ENCODE measurements around the gene ZNF768.
A peak's percentile ranks its signal among the peaks of the same experiment; 100 is the strongest.

Gene ZNF768

DNA sequence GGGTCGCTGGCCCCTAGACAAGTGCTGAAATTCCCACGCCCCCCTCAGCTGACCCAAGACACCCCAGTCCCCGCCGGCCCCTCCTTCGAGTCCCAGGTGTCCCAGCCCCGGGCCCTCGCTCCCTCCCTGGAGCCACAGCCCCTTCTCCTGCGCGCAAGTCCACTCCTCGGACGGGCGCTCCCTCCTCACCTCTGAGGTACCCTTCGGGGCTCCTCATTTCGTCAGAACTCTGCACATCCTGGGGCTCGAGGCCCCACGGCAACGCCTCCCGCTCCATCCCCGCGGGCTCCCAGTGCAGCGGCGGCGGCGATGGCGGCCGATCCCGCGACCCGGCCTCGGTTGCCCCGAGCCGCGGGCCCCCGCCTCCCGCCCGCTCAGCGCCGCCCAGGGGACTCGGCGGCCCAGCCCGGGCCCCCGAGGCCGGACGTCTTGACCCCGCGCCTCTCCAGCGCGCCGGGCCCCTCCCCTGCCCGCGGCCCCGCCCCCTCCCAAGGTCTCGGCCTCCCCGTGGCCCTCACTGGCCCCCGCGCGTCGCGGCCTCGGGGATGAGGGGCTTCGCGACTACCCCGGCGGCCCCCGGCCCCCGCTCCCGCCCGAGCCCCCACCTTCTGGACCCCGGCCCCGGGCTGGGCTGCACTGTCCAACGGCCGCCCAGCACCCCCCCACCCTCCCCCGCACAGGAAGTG, at the start of gene ZNF768:
TSS of gene ZNF768 (minus strand) at position 430 of the 686 bp plus-strand sequence. CDS start at position 277, 153 bp downstream.
- DNase-seq (ENCODE audit: low read depth in 1 of 2, low spot score in 1 of 2) = no peak

GRCh38 chr16:30574678-30575077, 48.3 kb upstream of the ZNF768 start:
- DNase-seq (ENCODE audit: low read depth in 1 of 2, low spot score in 1 of 2) = no peak

GRCh38 chr16:30571445-30572322, 45.3 kb upstream of the ZNF768 start, which contains the start of gene ZNF688:
ZNF688 (minus strand) TSS chr16:30571714; CDS start chr16:30571629, 85 bp downstream.
- DNase-seq (ENCODE audit: low read depth in 1 of 2, low spot score in 1 of 2) = peak; percentile 72 to 95

DNA sequence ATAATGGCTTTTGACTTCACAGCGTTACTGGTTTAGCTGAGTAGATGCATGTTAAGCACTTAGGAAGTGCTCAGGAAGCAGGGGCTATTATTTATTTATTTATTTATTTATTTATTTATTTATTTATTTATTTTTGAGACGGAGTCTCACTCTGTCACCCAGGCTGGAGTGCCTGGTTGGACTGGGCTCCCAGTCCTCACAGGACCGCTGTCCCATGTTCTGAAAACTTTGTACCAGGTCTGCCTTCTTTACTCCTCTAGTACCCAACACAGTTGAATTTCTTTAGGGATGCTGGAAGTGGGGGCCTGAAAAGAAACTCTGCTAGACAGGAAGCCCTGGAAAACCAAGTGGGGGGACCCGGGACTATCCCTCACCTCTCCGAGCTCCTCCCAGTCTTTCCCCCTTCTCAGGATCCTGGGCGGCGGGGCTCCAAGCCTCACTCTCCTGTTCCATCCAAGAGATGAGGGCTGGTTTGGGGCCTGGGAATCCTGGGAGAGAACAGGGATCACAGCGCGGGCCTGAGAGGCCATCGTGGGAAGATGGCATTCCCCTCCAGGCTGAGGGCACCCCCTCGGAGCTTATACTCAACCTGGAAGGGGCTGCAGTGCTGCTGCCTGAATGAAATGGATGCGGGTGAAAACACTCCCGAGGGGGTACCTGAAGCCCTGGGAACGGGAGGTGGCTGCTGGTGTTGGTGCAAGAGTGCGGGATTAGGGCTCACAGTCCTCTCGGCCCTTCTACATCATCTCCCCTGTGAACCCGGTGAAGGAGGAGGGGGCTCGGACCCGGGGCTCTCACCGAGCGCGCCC, 44.5 kb upstream of the ZNF768 start:
- DNase-seq (ENCODE audit: low read depth in 1 of 2, low spot score in 1 of 2) = no peak

- no peak for DNase-seq (ENCODE audit: low read depth in 1 of 2, low spot score in 1 of 2)
These were observed 43.6 kb upstream of the ZNF768 start for GRCh38 chr16:30569746-30570635.

DNA sequence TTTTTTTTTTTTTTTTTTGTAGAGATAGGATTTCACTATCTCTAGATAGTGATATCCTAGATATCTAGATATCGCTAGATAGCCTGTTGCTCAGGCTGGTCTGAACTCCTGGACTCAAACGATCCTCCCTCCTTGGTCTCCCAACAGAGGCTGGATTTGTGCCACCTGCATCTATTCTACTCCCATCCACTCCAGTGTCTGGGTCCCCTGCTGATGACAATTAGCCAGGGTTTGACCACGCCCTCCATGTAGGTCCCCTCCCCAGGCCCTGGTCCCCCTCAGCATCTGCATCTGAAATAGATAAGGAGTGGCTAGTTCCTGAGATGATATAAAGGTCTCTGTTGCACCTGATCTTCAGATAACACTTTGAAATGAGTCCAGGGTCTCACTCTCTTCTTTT, 42.9 kb upstream of the ZNF768 start:
- DNase-seq (ENCODE audit: low read depth in 1 of 2, low spot score in 1 of 2) = no peak

DNA sequence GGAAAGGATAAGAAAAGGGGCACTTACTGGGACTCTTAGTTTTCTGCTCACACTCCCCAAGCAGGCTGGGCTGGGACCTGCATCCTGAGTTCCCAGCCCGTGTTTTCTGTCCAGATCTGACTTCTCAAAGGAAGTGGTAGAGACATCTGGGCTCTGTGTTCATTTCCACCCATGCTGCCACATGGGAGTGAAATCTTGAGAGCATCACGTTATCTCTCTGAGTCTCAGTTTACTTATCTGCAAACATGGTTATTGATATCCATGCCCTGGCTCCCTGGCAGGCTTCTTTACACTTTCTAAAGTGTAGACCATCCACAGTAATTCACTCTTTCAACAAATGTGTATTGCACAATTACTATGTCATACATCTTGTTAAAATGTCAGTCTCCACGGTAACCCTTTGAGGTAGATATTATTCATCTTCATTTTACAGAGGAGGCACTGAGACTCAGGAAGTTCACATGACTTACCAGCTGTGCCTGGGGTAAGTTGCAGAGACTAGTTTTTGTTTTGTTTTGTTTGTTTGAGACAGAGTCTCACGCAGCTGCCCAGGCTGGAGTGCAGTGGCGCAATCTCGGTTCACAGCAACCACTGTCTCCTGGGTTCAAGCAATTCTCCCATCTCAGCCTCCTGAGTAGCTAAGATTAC, 41.7 kb upstream of the ZNF768 start:
- DNase-seq (ENCODE audit: low read depth in 1 of 2, low spot score in 1 of 2) = peak in 1 of 2 donors; percentile 42

DNA sequence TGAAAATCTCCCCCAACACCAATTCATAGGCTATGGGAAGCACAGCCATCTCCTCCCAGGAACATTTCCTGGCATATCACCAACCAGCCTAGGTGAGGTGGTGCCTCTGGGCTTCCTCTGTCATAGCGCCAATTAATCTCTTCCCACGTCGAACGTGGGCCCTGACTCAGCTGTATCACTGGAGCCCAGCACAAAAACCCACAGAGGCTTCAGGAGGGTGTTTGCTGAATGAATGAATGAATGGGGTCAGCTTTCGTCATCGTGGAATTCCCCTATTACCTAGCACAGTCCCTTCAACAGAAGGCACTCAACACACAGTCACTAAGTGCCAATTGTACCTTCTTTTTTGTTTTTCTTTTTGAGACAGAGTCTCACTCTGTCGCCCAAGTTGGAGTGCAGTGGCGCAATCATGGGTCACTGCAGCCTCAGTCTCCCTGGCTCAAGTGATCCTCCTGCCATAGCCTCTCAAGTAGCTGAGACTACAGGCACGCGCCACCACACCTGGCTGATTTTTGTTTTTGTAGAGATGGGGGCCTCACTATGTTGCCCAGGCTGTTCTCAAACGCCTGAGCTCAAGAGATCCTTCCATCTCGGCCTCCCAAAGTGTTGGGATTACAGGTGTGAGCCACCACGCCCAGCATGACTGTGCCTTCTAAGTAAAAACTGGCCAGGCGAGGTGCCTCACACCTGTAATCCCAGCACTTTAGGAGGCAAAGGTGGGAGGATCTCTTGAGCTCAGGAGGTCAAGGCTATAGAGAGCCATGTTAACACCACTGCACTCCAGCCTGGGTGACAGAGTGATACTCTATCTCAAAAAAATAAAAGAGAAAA, 41.0 kb upstream of the ZNF768 start:
- peak in 1 of 2 donors; percentile 66 for DNase-seq (ENCODE audit: low read depth in 1 of 2, low spot score in 1 of 2)

- DNase-seq (ENCODE audit: low read depth in 1 of 2, low spot score in 1 of 2) = no peak
These were observed 40.2 kb upstream of the ZNF768 start for GRCh38 chr16:30566531-30566930.

GRCh38 chr16:30565984-30566383, 39.6 kb upstream of the ZNF768 start:
- no peak for DNase-seq (ENCODE audit: low read depth in 1 of 2, low spot score in 1 of 2)

DNA sequence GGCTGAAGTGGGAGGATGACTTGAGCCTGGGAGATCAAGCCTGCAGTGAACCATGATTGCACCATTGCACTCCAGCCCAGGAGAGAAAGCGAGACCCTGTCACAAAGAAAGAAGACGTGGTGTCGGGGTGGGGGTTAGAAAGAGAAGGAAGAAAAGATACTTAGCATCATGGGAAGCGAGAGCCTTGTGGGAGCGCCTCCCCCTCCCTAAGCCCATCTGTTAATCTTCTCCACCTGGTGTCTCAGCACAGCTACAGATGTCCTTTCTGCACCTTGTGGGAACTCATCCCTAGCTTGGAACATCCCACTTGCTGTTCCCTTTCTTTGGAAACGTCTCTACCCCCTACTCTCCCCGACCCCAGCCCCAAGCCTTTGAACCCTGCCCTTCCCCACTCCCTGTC, 39.2 kb upstream of the ZNF768 start:
- DNase-seq (ENCODE audit: low read depth in 1 of 2, low spot score in 1 of 2) = no peak

DNA sequence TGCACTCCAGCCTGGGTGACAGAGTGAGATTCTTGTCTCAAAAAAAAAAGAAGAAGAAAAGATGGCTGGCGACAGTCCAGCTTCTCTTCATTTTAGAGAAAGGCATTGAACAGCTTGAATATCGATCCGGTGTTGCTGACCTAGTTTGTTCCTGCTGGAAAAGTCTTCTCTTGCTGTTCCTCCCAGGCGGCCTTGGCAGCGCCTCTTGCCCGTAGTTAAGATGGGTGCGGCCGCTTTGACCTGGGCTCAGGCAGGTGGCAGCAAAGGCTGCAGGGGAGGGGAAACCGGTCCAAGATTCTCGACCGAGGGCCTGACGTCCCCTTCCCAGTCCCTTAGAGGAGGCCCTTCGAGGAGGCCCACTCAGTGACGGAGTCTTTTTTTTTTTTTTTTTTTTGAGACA, 35.7 kb upstream of the ZNF768 start:
- DNase-seq (ENCODE audit: low read depth in 1 of 2, low spot score in 1 of 2) = no peak

DNA sequence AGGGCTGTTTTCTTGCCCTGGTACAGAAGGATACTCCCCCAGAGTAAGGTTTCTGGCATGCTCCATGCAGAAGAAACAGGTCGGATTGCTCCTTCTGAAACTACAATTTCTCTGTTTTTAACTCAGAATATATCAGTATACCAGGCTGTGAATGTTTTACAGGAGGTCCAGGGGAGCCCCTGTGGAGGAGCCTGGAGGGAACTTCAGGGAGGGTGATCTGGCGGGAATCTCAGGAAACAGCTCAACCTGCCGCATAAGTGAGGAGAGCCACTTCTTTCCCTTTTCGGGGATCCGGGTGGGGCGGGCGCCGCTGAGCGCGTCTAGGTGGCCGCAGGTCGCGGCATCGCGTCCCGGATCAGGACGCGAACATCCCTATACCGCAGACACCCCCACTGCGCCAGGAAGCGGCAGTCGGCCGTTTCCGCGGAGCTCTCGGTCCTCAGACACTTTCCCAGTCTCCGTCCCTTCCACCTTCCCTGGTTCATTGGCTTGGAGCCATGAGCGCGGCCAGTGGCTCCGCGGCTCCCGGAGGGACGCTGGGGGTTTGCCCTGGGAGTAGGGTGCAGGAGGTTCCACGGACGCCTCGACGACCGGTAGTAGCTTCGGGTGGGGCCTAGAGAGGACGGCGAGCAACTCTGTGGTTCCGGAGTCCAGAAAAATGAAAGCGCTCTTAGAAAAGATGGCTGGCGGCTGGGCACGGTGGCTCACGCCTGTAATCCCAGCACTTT, 34.9 kb upstream of the ZNF768 start:
- no peak for DNase-seq (ENCODE audit: low read depth in 1 of 2, low spot score in 1 of 2)

DNA sequence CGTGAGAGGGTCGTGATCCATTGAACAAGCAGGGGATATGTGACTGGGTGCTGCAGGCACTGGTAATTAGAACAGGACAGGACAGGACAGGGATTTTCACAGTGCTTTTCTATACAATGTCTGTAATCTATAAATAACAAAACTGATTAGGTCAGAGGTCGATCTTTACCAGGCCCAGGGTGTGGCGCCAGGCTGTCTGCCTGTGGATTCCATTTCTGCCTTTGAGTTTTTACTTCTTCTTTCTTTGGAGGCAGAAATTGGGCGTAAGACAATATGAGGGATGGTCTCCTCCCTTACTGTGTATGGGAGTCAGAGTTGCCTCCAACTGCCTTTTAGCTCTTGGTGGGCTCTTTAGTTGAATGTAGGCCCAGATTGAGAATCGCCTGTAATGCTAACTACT, 33.3 kb upstream of the ZNF768 start:
- no peak for DNase-seq (ENCODE audit: low read depth in 1 of 2, low spot score in 1 of 2)

GRCh38 chr16:30558789-30559377, 32.5 kb upstream of the ZNF768 start:
- no peak for DNase-seq (ENCODE audit: low read depth in 1 of 2, low spot score in 1 of 2)

DNA sequence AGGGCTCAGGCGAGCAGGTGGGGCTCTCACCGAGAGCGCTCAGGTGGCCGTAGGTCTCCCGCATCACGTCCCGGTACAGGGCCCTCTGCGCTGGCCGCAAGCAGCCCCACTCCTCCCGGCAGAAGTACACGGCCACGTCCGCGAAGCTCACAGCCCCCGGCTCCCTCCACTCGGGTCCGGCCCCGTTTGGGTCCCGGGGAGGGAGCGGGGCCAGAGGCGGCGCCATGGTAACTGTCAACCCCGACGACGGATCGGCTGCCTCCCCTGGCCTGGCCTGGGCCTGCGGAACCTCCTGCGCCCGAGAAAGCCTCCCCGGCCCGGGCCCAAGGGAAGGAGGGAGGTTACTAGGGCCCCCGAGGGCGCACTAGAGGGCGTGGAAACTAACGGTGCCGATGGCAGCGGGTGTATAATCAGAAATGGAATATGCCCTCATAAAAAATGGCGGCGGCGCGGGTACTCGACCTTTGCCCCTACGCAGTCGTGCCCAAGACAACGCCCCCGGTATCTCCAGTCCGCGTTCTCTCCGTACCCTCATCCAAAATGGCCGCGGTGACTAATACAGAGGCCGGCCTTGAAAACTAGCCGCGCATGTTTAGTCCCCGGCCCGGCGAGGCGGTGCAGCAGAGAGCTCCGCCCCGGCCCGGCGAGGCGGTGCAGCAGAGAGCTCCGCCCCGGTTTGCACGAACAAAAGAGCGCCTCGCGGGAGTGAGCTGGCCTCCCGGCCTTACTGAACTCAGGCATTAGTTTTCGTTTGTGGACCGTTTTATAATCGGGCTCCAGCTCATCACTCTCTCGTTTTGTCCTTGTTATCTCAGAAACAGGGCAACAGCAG, 31.8 kb upstream of the ZNF768 start, which contains the start of gene ZNF764:
TSS of gene ZNF764 (minus strand) at position 418 of the 832 bp plus-strand sequence. CDS start at position 226, 192 bp downstream.
- DNase-seq (ENCODE audit: low read depth in 1 of 2, low spot score in 1 of 2) = peak; percentile 88 to 98

GRCh38 chr16:30557707-30557956, 31.3 kb upstream of the ZNF768 start:
- DNase-seq (ENCODE audit: low read depth in 1 of 2, low spot score in 1 of 2) = no peak
